ENCODE measurements around the gene MON1B. TPM values are rescaled to one million over a fixed set of nuclear protein-coding genes. Genes with fewer than 3 reads are reported as not detected.

Gene MON1B
- total RNA-seq, 1 donor from 2014 or later: 7.7 TPM

DNA sequence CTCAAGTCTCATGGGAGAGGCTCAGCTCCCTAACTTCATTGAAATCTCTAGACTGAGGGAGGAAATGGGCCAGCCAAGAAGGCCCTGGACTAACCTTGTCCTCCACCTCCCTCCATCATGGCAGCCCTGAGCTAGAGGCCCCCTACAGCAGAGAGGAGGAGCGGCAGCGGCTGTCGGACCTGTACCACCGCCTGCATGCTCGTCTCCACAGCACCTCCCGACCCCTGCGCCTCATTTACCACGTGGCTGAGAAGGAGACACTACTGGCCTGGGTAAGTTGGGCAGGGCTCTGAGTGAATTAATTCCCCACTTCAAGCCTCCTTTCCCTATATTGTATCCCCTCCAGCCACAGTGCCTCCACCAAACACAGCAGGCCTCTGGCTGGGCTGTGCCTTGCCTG is 4.4 kb downstream of the MON1B start:
- DNase-seq (ENCODE audit: low read depth in 2 of 2): no peak

DNA sequence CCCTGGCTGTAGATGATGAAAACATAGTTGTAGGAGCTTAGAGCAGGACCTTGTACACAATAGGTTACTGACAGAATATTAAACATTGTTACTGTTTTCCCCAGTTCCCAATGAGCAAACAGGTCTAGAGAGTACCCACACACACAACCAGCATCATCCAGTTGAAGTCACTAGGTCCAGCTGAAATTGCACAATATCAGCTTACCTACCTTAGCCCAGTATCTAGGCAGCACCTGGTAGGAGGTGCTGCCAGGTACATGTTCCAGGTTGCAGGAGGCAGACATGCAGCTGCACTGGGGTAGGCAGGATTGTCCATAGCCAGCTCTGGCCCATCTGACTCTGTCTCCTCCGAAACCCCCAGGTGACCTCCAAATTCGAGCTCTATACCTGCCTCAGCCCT is 6.8 kb downstream of the MON1B start:
- DNase-seq (ENCODE audit: low read depth in 2 of 2): no peak

DNA sequence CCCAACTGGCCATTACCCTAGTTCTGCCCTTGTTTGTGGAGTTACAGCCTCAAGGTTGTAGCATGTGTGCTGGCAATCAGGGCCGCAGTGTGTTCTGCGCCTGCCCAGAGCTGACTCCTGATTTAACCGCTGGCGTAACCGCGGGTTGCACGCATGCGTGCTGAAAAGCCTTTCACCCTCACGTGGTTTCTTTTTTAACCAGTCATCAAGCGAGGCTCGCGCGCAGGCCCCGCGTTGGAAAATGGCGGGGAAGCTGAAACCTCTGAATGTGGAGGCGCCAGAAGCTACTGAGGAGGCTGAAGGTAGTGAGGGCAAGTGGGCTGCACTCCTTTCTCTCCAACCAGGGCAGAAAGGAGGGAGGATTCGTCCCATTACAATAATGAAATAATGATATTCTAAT is 8.2 kb downstream of the MON1B start, which contains the start of gene SYCE1L:
TSS of gene SYCE1L (plus strand) at position 198 of the 400 bp plus-strand sequence. CDS start at position 242, 44 bp downstream.
- DNase-seq (ENCODE audit: low read depth in 2 of 2): no peak

DNA sequence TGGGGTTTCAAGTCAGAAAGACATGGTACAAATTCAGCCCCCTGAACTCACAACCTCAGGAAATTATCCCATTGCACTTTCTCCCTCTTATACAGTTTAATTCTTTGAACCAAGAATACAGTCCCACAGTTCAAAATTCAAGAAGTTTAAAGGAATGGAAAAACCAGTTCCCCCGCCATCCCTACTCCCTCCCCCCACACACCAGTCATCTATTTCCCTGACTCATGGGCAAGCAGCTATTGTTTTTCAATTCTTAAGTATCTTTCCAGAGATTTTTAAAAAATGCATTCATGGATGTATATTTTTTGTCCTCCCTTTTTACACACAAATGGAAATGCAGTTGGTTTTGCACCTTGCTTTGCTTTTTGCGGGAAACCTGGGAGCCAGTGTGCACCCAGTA is 15.5 kb downstream of the MON1B start:
- DNase-seq (ENCODE audit: low read depth in 2 of 2): no peak

DNA sequence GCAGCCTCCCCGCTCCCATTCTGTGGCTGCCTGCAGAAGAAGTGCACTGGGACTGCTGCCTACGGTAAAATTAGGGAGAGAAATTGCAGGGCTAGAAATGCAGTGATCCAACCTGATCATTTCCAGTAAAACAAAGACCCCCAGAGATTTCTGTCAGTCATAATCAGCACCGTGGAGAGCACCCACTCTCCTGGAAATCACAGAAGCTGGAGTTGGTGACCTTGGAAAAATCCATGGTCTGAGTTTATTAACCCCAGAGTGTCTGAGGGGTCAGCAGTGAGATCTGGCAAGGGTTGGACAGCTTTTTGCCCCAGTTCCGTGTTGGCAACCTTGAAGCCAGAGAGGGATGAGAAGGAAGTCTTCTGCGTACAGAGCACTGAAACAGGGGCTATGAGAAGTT is 16.0 kb downstream of the MON1B start:
- no peak for DNase-seq (ENCODE audit: low read depth in 2 of 2)

DNA sequence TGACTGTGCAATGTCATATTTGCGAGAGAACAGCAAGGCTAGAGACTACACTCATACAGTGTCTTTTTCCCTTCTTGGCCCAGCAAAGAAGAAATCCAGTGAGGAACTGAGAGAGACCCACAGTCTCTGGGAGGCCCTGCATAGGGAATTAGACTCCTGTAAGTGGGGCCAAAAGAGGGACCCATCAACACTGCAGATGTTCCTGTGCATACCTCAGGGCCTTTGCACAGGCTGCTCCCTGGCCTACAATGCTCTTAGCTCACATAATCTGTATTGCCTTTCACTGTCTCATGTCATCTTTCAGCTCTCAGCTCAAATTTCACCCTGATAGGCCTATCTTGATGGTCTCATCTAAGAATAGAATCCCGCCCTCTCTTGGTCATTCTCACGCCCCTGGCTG is 17.4 kb downstream of the MON1B start:
- DNase-seq (ENCODE audit: low read depth in 2 of 2): no peak

DNA sequence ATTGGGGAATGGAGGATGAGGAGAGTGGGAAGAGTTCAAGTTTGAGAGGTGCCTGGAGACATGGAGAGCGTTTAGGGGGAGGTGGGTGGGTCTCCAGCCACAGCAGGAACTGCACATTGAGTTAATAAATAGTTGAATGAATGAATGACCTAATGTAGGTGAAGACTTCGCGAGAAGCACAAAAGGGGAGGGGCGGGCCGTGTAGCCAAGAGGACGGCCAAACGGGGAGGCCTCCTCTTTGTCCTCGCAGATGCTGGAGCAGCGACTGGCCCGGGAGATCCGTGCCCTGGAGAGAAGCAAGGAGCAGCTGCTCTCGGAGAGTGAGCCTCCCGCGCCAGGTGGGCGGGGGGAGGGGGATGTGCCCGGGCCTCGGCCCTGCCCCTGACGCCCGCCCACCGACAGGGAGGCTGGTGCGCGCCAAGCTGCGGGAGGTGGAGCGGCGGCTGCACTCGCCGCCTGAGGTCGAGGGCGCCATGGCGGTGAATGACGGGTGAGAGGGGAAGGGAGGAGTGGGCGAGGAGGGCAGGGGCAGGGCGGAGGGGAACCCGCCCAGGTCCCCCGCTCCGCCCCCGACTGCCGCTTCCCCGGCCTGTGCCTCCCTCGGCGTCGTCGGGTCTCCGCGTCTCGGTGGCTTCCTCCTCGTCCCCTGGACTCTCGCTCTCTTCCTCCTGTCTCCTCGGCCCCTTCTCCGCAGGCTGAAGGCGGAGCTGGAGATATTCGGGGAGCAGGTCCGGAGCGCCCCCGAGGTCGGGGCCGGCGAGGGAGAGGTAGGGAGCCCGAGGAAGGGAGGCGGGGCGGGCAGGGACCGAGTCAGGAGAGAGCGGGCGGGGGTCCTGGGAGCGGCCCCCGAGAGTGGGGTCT is 21.1 kb downstream of the MON1B start:
- DNase-seq (ENCODE audit: low read depth in 2 of 2): peak in 1 of 2 donors; percentile 66

DNA sequence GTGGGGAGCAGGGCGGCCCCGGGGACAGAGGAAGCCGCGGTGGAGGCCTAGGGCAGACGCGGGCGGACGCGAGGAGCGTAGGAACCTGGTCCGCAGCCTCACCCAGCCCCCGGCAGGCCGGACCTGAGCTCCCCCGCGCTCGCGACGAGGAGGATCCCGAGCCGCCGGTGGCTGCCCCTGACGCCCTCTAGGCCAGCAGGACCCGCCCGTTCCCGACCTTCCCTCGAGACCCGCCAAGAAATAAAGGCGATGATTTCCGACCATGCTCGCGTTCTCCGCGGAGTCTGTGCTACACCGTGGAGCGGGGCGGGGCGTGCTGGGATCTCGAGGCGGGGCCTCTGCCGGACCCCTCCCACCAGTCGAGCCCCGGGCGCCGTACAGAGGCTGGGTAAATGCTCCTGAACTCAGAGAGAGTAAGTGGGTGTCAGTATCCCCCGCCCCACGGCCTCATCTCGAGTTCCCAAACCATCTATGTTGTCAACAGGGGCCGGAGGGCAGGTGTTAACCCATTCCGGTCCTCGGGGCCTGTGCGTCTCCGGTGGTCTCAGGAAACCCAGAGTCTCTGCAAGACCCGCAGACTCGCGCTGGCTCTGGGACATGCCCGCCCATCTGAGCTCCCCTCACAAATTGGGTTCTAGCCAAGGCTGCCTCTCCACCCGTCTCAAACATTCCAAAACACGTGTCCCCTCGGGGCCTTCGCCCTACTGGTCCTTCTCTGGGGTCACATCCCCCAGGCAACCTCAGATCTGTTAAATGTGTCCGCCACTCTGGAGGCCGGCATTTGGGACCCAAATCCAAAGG is 22.0 kb downstream of the MON1B start:
- DNase-seq (ENCODE audit: low read depth in 2 of 2): peak in 1 of 2 donors; percentile 64

DNA sequence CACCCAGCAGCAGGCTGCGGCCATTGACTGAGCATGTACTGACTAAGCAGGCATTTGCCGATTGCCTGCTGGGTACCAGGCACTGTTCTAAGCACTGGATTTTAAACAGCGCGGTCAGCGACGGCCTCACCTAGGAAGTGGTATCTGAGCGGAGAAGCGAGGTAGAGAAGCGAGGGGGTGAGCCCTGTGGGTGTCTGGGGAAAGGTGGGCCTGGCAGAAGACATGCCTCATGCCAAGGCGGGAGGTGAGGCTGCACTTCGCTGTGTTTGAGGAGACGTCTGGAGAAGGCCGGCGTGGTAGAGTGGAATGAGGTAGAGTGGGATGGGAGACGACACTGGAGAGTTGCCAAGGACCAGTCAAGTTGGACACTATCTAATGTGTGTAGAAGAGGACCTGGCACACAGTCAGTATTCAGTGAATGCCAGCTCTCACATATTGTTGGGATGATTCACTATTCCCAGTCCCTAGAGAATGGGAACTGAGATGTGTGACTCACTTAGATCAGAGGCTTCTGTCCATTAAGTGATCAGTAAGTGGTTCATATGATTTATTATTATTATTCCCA is 22.6 kb downstream of the MON1B start:
- peak; percentile 94 to 97 for DNase-seq (ENCODE audit: low read depth in 2 of 2)

DNA sequence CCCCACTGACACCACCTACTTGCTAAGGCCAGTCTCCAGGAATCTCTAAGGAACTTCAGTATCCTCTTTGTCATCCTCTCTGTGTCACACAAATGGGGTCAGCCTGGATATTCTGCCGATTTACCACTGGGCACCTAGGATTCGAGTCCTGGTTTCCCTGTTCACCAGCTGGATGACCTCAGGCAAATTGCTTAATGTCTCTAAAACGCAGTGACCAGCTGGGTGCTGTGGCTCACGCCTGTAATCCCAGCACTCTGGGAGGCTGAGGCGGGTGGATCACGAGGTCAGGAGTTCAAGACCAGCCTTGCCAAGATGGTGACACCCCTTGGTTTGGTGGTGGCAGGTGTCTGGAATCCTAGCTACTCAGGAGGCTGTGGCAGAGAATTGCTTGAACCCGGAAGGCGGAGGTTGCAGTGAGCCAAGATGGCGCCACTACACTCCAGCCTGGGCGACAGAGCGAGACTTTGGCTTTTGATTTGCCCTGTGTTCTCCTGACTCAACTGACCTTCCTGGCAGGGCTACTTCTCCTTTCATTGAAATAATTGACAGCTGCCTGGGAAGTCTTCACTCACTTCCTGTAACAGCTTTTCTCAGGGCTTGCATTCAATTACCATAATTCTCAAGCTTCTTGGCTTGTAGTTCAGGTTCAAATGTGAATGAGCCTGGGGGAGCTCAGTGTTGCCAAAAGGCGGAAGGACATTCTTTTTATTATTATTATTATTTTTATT is 23.6 kb downstream of the MON1B start:
- DNase-seq (ENCODE audit: low read depth in 2 of 2): peak in 1 of 2 donors; percentile 21

DNA sequence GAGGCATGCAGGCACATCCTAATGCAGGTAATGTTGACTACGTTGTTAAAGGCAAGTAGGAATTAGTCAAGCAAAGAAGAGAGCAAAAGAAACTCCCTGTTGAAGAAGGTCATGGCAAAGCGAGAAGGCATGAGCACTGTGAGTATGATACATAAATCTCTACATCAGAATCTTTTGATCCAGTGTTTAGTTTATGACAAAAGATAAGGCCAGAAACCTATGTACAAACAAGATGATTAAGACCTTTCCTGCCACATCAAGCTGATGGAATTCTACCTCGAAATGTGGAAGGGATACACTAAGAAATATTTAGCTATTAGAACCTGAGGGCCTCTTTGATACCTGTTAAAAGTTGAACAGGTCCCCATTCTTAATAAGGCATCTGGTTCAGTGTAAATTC is 28.4 kb downstream of the MON1B start:
- DNase-seq (ENCODE audit: low read depth in 2 of 2): no peak

DNA sequence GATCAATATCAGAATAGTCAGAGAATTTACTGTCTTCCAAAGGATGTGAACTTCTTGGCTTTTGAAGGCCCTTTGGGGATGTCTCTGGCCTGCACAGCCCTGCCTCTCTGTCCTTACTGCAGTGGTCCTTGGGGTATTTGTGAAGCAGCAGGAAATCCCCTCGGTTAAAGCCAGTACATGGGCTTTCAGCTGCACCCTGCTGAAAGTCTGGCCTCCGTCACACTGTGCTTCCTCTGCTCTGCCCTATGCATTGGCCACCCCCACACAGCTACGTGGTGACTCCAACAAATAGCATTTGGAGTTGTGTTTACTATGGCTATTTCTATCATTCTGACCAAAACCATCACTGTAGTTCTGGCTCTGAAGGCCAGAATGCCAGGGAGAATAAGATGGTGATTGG is 29.4 kb downstream of the MON1B start:
- DNase-seq (ENCODE audit: low read depth in 2 of 2): no peak

DNA sequence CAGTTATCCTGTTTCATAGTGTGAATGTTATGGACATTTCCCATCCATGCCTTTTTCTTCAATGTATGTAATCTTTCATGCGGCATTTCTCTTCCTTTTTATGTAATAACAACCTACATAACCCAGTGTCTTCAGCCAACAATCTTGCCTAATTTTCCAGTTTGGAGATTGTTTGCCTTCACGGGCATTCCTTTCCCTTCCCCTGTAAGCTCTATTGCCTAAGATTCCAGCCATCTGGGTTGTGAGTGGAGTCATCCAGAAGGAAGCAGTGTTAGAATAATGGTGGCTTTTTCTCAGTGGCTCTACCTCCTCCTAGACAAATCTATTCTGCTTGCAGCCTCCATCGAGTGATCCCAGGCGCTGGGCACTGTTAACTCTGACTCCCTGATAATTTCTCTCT is 30.5 kb downstream of the MON1B start:
- no peak for DNase-seq (ENCODE audit: low read depth in 2 of 2)

DNA sequence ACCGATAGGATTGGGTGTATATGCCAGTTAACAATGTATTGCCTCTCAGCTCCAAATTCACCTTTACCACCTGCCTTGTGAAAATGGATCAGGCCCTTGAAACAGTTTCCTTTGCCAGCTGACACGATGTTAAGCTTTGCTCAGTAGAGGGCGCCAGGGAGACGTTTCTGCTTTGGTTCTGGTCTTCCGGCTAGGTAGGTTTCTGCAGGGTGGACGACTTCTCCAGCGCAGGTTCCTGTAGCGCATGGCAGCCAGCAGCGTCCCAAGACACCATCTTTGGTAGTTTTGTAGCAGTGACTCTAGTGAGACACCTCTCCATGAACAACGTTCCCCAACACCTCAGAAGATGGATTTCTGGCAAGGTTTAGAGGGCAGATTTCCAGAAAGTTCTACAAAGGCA is 32.2 kb downstream of the MON1B start:
- no peak for DNase-seq (ENCODE audit: low read depth in 2 of 2)

DNA sequence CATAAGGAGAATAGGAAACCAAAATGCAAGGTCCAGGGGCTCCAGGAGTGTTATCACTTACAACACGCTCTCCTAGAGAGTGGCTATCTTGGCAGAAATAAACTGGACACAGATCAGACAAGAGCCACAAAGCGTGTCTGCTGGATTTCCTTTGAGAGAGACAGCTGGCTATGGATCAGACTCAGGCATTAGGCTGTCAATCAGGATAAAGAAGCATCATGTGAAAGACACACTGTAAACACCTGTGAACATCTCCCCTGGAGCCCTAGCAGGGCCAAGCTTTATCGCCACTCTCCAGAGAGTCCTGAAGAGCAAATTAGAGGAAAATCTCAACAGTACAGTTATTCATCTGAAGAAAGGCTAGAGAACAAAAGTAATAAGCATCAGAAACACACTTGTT is 34.2 kb downstream of the MON1B start:
- no peak for DNase-seq (ENCODE audit: low read depth in 2 of 2)

DNA sequence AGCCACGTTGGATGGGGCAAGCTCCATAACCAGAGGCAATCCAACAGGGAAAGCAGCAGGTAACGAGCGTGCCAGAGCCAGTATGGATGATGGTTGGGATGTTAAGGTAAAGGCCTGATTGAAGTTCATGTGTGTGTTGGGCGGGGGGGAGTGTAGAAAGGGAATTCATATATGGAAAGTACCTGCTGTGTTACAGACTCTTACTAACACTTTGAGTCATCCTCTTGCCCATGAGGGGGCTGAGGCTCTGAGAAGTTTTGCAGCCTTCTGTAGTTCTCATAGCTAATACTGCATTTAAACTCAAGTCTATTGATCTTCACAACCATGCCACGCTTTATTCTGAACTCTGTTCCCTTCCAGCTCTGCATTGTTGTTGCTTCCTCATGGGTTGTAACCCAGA is 36.8 kb downstream of the MON1B start:
- DNase-seq (ENCODE audit: low read depth in 2 of 2): no peak

DNA sequence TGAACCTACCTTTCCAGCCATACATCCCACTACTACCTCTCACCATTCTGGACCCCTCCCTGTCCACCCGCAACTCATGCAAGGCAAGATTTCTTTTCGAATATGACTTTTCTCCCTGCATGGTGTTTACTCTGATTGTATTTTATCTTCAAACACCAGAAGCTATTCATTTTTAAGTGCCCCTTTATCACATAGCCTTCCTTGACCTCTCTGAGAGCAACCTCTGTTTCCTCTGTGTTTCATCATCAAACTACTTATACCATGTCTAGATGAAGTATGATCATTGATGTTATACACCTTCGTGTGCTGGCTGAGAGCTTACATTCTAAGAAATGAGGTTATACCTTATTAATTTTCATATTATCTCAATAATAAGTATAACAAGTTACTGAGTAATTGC is 40.1 kb downstream of the MON1B start:
- no peak for DNase-seq (ENCODE audit: low read depth in 2 of 2)

DNA sequence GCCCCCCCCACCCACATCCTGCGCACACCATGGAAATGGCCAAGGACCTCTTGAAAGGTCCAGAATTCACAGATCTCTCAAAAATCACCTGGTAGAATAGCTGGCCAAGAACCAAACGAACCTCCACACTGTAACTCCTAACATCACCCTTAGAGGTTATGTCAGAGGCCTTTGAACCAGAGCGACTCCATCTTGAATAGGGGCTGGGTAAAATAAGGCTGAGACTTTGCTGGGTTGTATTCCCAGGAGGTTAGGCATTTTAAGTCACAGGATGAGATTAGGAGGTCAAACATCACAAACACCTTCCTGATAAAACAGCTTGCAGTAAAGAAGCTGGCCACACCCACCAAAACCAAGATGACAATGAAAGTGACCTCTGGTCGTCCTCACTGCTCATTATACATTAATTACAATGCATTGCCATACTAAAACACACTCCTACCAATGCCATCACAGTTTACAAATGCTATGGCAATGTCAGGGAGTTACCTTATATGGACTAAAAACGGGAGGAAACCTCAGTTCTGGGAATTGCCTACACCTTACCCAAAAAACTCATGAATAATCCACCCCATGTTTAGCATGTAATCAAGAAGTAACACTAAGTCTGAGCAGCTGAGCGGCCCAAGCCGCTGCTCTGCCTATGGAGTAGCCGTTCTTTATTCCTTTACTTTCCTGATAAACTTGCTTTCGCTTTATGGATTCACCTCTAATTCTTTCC is 43.0 kb downstream of the MON1B start:
- no peak for DNase-seq (ENCODE audit: low read depth in 2 of 2)

DNA sequence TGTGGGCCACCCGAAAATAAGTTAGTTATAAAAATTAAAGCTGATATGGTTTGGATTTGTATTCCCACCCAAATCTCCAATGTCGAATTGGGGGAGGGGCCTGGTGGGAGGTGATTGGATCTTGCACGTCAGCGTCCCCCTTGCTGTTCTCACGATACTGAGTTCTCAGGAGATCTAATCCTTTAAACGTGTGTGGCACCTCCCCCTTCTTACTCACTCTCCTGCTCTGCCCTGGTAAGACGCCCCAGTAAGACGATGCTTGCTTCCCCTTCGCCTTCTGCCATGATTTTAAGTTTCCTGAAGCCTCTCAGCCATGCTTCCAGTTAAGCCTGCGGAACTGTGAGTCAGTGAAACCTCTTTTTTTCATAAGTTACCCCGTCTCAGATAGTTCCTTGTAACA is 43.6 kb downstream of the MON1B start:
- DNase-seq (ENCODE audit: low read depth in 2 of 2): no peak

DNA sequence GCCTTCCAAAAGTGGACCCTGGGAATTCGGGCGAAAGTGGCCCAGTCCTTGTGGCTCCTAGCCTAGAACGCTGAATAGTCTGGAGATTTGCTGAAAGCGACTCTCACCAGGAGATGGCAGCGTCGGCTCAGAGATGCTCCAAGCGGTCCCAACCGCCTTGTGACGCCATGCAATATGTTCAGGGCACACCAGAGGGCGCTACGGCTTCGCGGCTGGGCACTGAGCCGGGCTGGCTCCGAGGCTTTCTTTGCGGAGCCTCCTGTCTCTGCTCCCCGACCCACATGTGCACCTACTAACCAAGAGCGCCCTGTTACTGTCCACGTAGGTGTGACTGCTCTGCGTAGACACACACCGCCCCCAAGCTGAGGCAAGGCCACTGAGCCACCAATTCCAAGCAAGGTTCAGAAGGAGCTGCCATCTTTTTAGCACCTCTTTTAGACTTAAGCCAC is 45.1 kb downstream of the MON1B start:
- DNase-seq (ENCODE audit: low read depth in 2 of 2): peak; percentile 70 to 86

DNA sequence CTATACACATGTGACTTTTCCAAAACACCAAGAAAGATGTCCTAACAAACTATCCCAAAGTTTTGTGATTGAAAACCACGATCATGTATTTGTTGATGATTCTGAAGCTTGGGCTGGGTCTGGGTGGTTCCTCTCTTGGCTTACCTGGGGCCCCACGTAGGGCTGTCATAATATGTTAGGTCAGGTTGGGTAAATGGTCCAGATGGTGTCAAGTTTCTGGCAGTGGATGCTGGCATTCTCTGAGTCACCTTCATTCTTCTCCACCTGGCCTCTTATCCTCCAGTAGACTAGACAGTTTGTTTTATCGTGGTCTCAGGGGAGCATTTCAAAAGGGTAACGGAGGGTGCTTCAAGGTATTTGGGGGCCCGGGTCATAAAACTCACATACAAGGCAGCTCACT is 47.6 kb downstream of the MON1B start:
- no peak for DNase-seq (ENCODE audit: low read depth in 2 of 2)

All from dermis microvascular lymphatic vessel endothelial cell (primary cell).